ENCODE data around the gene PPP1R8. TPM values are rescaled to one million over a fixed set of nuclear protein-coding genes. Genes with fewer than 3 reads are reported as not detected.

PPP1R8 gene
- total and polyA plus RNA-seq, 9 of the 15 experiments (the other 6 are each of a cell fraction or from before 2014, with no cell fraction given): 16.2 to 107 (median 75.3) TPM

DNA sequence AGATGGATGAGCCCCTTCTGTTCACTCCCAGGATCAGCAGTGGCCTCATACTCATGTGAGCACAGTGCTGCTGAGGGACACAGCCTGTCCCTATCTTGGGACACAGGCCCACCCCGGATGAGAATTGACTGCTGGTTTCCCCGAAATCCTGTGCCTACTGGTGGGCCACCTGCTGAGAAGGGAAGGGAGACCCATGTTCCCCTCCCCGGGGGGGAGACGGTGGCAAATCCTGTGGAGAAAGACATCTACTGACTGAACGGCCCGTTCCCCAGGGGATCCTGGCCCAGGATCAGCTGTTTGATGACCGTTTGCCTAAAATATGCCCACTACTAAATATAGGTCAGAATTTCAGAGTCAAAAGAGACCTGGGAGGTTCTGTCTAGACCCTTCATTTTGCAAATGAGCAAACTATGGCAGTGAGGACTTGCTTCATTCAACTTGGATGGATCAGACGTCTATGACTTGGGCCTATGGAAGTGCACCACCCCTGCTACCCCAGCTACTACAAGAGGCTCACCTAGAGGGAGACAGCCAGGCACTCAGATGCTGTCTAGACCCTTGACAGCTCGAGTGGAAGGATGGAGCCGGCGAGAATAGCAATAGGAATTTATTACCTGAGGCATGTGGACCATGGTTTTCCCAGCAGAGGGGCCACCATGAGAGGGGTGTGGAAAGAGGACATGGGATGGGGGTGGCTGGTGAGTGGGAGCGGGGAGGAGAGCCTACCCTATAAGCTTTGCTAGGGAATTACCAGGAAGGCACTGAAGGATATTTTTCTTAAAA lies 26.2 kb downstream of the PPP1R8 start:
- ATAC-seq (peak; percentile 26), DNase-seq (ENCODE audit: extremely low read depth in 1 of 4, low spot score in 3 of 4) (peak in 1 of 4 experiments; percentile 39), FAIRE-seq (no peak)
- Histone ChIP-seq H3K9ac (ENCODE audit: insufficient read depth in 1 of 2, low read depth in 2 of 2, low read length in 2 of 2) (peak overlapping the region in 1 of 2 experiments; percentile 78; a peak in 1 of 4 replicates), H3K27ac (ENCODE audit: extremely low read depth, low read depth, low read length) (no peak overlapping the region), H3K79me2 (ENCODE audit: control insufficient read depth, insufficient read depth, low read length) (no peaks in the 10 kb centered on the region), H2AFZ (ENCODE audit: low read depth, low read length) (peak overlapping the region; percentile 20; the same call in 1 of the 2 replicates), H3K9me3 (replicated peaks; ENCODE audit: control insufficient read depth, insufficient read depth, low read depth, low read length) (no peaks in the 10 kb centered on the region), H3K4me2 (ENCODE audit: insufficient read depth, low read length) (no peak overlapping the region), H3K4me3 (no peak overlapping the region), H3K4me1 (replicated peaks in 1 of 2; ENCODE audit: control insufficient read depth in 2 of 2, insufficient read depth in 2 of 2, low read length in 2 of 2) (peaks cover 5 to 13% of the 10 kb centered on the region in 2 experiments; a peak in 4 of 5 replicates), H3K9me1 (ENCODE audit: control insufficient read depth, insufficient read depth, low read length) (no peaks in the 10 kb centered on the region), H3K27me3 (ENCODE audit: control insufficient read depth in 2 of 2, insufficient read depth in 2 of 2, low read length in 2 of 2) (no peaks in the 10 kb centered on the region), H4K20me1 (replicated peaks; ENCODE audit: control insufficient read depth, insufficient read depth, low read length) (no peaks in the 10 kb centered on the region), H3K36me3 (ENCODE audit: control insufficient read depth, insufficient read depth, low read length) (peaks cover 2% of the 10 kb centered on the region)
- in situ Hi-C loops (cut with MboI) (no loop called here), intact Hi-C loops (cut with micrococcal nuclease) (loop anchor here (5.0 kb wide), 2 partner anchors 81 to 1021 kb away; no protein-coding TSS in a partner anchor)
- ChIA-PET POLR2A (interaction anchor here (0.6 to 2.4 kb wide), 5 partner anchors 8 to 725 kb away, joined by 3 to 12 read pairs (median 3); no protein-coding TSS in a partner anchor), CTCF (ENCODE audit: low intra/inter-chr PET ratio) (interaction anchor here (1.6 to 3.9 kb wide), 2 partner anchors 123 to 746 kb away, joined by 8 to 44 read pairs; no protein-coding TSS in a partner anchor)
- BruUV-seq (replicated peaks): no TSS peak
- TF ChIP-seq BRD9 (IDR thresholded peaks at IDR 0.05; ENCODE audit: low read depth, partially characterized antibody) (no peak), CBFA2T3 (IDR thresholded peaks at IDR 0.05) (peak; percentile 22; the same call in 1 of the 2 replicates), NBN (IDR thresholded peaks at IDR 0.05; ENCODE audit: low read depth) (no peak), PTRF (tag; IDR thresholded peaks at IDR 0.05) (no peak), ZNF316 (IDR thresholded peaks at IDR 0.05) (no peak), MTA1 (IDR thresholded peaks at IDR 0.05; ENCODE audit: borderline replicate concordance) (no peak), CBX1 (IDR thresholded peaks at IDR 0.05; ENCODE audit: low read depth) (no peak), CBFA2T2 (conservative IDR thresholded peaks at IDR 0.05) (peak; percentile 17; the same call in 1 of the 2 replicates)
- WGBS (ENCODE audit: insufficient coverage, low coverage, missing lambda C conversion rate): 40% methylated on average over 12 of the region's 12 CpGs

Data from K562 (cell line).